GM12874 (cell line): ENCODE results near the gene MUC13.

Experiments
- TF ChIP-seq, protein P1 (sequence below): IDR thresholded peaks from 2 replicates; pipeline ENCODE4 v1.5.1; 2011; ENCODE audit warnings: low read depth, mild to moderate bottlenecking, control low read depth, low read length, moderate library complexity; ENCODE audit not compliant: insufficient read depth

MUC13 gene, protein sequence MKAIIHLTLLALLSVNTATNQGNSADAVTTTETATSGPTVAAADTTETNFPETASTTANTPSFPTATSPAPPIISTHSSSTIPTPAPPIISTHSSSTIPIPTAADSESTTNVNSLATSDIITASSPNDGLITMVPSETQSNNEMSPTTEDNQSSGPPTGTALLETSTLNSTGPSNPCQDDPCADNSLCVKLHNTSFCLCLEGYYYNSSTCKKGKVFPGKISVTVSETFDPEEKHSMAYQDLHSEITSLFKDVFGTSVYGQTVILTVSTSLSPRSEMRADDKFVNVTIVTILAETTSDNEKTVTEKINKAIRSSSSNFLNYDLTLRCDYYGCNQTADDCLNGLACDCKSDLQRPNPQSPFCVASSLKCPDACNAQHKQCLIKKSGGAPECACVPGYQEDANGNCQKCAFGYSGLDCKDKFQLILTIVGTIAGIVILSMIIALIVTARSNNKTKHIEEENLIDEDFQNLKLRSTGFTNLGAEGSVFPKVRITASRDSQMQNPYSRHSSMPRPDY

DNA sequence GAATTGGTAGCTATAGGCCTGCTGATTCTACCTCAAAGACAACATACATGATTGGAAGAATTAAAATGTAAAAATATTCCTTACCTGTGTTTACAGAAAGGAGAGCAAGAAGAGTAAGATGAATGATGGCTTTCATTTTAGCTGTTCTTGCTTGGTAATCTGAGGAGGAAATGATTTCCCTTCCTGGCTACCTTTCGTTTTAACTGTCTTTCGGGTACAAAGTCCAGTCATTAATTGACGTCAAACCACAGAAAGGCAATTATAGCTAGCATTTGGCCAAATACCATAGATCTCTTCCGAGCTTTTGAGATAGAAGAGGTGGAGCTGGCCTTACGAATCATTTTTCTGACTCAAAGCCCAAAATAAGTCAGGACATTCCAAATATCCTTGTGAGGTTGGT is at the start of gene MUC13:
Gene MUC13 (minus strand): TSS at position 175 of the 400 bp plus-strand sequence. CDS start 39 bp downstream, at position 136.
- TF ChIP-seq, protein P1, sequence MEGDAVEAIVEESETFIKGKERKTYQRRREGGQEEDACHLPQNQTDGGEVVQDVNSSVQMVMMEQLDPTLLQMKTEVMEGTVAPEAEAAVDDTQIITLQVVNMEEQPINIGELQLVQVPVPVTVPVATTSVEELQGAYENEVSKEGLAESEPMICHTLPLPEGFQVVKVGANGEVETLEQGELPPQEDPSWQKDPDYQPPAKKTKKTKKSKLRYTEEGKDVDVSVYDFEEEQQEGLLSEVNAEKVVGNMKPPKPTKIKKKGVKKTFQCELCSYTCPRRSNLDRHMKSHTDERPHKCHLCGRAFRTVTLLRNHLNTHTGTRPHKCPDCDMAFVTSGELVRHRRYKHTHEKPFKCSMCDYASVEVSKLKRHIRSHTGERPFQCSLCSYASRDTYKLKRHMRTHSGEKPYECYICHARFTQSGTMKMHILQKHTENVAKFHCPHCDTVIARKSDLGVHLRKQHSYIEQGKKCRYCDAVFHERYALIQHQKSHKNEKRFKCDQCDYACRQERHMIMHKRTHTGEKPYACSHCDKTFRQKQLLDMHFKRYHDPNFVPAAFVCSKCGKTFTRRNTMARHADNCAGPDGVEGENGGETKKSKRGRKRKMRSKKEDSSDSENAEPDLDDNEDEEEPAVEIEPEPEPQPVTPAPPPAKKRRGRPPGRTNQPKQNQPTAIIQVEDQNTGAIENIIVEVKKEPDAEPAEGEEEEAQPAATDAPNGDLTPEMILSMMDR: no peak

DNA sequence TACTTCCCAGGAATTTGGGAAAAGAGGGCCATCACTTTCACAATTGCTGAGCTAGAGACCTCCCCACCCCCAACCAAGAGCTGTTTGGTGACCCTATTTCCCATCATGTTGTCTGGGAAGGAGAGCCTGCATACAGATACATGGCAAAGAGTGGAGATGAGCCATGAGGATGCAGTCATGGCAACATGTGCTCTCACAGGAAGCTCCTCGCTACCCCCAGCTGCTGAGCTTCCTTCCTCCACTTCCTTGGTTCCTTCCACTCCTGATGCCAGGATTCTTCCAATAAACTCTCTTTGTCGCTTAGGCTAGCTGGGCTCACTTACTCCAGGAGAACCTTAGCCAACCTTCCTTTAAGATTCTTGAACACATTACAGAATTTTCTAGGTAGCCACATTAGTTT is 48.3 kb upstream of the MUC13 start:
- TF ChIP-seq, protein P1: no peak

DNA sequence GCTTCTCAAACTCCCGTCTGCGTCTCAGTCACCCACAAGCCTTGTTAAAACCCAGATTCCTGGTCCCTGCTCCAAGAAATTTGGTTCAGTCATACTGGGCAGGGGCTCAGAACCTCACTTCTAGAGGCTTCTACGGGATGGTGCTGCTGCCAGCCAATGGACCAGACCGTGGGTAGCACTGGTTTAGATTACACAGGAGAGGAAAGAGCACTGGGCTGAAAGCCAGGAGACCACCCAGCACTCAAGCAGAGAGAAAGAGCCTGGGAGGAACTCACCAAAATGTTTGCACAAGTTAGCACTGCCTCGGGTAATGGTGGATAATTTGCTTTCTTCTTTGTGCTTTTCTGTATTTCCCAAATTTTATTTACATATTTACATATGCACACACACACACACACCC is 46.9 kb upstream of the MUC13 start:
- TF ChIP-seq, protein P1: no peak

DNA sequence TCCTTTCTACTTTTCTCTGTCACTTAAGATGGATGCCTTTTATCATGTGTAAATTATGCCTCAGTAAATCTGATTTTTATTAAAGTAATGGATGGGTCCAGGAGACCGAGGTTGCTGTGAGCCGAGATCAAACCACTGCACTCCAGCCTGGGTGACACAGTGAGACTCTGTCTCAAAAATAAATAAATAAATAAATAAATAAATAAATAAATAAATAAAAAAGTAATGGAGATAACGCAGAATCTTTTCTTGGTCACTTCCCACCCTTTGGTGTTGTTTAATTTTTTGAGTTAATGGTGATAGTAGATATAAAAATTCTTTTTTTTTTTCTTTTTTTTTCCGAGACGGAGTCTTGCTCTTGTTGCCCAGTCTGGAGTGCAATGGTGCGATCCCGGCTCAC is 44.1 kb upstream of the MUC13 start:
- TF ChIP-seq, protein P1: no peak

DNA sequence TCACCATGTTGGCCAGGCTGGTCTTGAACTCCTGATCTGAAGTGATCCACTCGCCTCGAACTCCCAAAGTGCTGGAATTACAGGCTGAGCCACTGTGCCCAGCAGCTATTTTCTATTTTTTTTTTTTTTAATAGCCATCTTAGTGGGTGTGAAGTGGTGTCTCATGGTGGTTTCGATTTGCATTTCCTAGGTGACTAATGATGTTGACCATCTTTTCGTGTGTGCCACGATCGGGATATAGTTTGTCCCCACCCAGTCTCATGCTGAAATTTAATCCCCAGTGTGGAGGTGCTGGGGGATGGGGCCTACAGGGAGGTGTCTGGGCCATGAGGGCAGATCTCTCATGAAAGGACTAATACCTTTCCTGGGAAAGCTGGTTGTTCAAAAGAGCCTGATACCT is 41.8 kb upstream of the MUC13 start:
- TF ChIP-seq, protein P1: no peak

DNA sequence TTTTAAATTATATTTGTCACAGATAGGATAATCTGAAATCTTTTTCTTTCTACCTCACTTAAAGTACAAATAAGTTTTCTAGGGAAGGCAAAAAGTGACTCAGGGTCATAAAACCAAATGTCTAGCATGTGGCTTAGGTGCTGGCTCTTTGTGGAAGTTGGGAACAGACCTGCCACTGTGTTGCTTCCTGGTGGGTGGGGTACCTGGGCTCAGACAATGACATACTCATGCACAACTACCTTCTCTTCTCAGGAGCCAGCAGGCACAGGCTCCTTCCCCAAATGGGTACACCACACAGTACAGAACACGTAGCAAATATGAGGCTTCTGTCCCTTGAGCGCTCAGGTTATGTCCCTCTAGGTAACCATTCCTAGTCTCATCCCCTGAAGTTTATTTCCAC is 40.1 kb upstream of the MUC13 start:
- TF ChIP-seq, protein P1: no peak

DNA sequence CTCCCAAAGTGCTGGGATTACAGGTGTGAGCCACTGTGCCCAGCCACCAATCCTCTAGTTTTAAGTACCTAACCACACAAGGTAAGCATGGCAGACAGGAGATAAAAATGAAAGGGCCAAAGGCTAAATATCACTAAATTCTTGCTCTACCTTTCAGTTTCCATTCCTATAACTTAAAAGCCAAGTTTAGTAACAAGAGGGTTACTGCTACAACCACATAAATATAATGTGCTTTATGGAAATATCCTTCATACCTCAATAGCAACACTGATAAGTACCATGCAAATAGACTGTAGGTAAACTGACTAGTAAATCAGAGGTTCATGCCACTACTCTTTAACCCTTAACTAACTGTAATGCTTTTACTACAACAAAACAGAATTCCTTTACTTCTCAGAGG is 38.7 kb upstream of the MUC13 start:
- TF ChIP-seq, protein P1: no peak
